GM12878 (cell line): ENCODE results near the gene OPN4. TPM values are rescaled to one million over a fixed set of nuclear protein-coding genes. Genes with fewer than 3 reads are reported as not detected.

Source experiments
- ATAC-seq: fragments of 200-7000 bp; cut with Tn5 transposase; 3 replicates; pipeline ENCODE4 v1.9.1; 2020; ENCODE audit warnings: mild to moderate bottlenecking, moderate library complexity
- BruUV-seq: library from RNA; stranded (reverse); fragments of 400-500 nt; replicated peaks from 2 replicates; lab custom pipeline; 2021; lab: Mats Ljungman, UMichigan
- CTCF ChIA-PET: fragments of 300-600 bp; sonication (Branson Sonifier 250); formaldehyde crosslinking; extraction: SDS; loops from one replicate; lab custom pipeline; 2021; ENCODE audit warnings: inconsistent platforms; lab: Yijun Ruan, JAX
- POLR2A ChIA-PET: fragments of 350-600 bp; formaldehyde crosslinking; extraction: SDS; loops from one replicate; lab custom pipeline; 2021; ENCODE audit warnings: inconsistent platforms; lab: Charles Lee
- RAD21 ChIA-PET: fragments of 300-600 bp; sonication (Branson Sonifier 250); formaldehyde crosslinking; loops from one replicate; lab custom pipeline; 2023; ENCODE audit warnings: antibody characterized with exemption; ENCODE audit not compliant: unreplicated experiment; lab: Charles Lee
- SMC1A ChIA-PET: fragments of 300-600 bp; sonication (Branson Sonifier 250); formaldehyde crosslinking; loops from one replicate; lab custom pipeline; 2023; ENCODE audit not compliant: unreplicated experiment, uncharacterized antibody; lab: Charles Lee
- DNase-seq: peaks from one replicate; pipeline ENCODE4 v3.0.0-alpha.2; 2011; ENCODE audit warnings: low read depth, low spot score
- FAIRE-seq: peaks from 3 replicates; lab custom pipeline; 2011; peaks lifted over from hg19 to GRCh38; lab: Jason Lieb, UNC
- H2AFZ ChIP-seq: 2 replicates; pipeline ENCODE4 v1.6.0; 2011; ENCODE audit warnings: low read depth, low read length, control low read depth; ENCODE audit not compliant: control insufficient read depth
- H3K27ac ChIP-seq: 2 replicates; pipeline ENCODE4 v1.5.1; 2011; ENCODE audit warnings: control low read depth; ENCODE audit not compliant: control insufficient read depth, insufficient read depth
- H3K27me3 ChIP-seq, 2 experiments: replicated peaks in 1 of 2; 2 replicates each; pipeline versions ENCODE4 v1.6.0 to v1.6.1; 2011; ENCODE audit warnings: low read length in 1 of 2; ENCODE audit not compliant: control insufficient read depth in 2 of 2, insufficient read depth in 2 of 2
- H3K36me3 ChIP-seq, 2 experiments: 2 replicates each; pipeline ENCODE4 v1.5.1; 2011; ENCODE audit warnings: low read length in 1 of 2; ENCODE audit not compliant: control insufficient read depth in 2 of 2, insufficient read depth in 2 of 2
- H3K4me1 ChIP-seq: 2 replicates; pipeline ENCODE4 v1.6.1; 2011; ENCODE audit warnings: mild to moderate bottlenecking, low read length, moderate library complexity, mixed read lengths; ENCODE audit not compliant: control insufficient read depth, insufficient read depth
- H3K4me2 ChIP-seq: 2 replicates; pipeline ENCODE4 v1.6.0; 2011; ENCODE audit warnings: control low read depth; ENCODE audit not compliant: control insufficient read depth, insufficient read depth
- H3K4me3 ChIP-seq: fragments of 200-600 bp; sonication (generic); 2 replicates; pipeline ENCODE4 v1.5.1; 2016
- H3K79me2 ChIP-seq: 2 replicates; pipeline ENCODE4 v1.6.0; 2011; ENCODE audit warnings: low read length; ENCODE audit not compliant: control insufficient read depth, insufficient read depth
- H3K9ac ChIP-seq: 2 replicates; pipeline ENCODE4 v1.8.0; 2011; ENCODE audit warnings: low read length, control low read depth, mixed read lengths; ENCODE audit not compliant: control insufficient read depth, insufficient read depth
- H3K9me3 ChIP-seq: replicated peaks from 3 replicates; pipeline ENCODE4 v1.5.1; 2011; ENCODE audit warnings: mild to moderate bottlenecking, low read length; ENCODE audit not compliant: control insufficient read depth, insufficient read depth
- H4K20me1 ChIP-seq: 2 replicates; pipeline ENCODE4 v1.6.0; 2011; ENCODE audit not compliant: control insufficient read depth, insufficient read depth
- CHD1 ChIP-seq: IDR thresholded peaks from 2 replicates; pipeline ENCODE4 v1.6.1; 2012; ENCODE audit warnings: low read depth, low read length, improper control_type of control experiment
- E2F8 ChIP-seq: fragments of 450-650 bp; IDR thresholded peaks from 2 replicates; pipeline ENCODE4 v1.6.1; 2018; ENCODE audit warnings: mild to moderate bottlenecking, low read depth, moderate library complexity; ENCODE audit not compliant: partially characterized antibody
- ELK1 ChIP-seq: IDR thresholded peaks from 2 replicates; pipeline ENCODE4 v1.6.1; 2012; ENCODE audit warnings: low read depth, low read length, improper control_type of control experiment
- TBL1XR1 ChIP-seq: IDR thresholded peaks from 2 replicates; pipeline ENCODE4 v1.6.1; 2012; ENCODE audit warnings: low read depth, low read length, improper control_type of control experiment
- ZNF217 ChIP-seq: fragments of 450-650 bp; IDR thresholded peaks from 2 replicates; pipeline ENCODE4 v1.6.1; 2017; ENCODE audit warnings: antibody characterized with exemption, mild to moderate bottlenecking
- ZNF687 ChIP-seq: fragments of 450-650 bp; IDR thresholded peaks from 2 replicates; pipeline ENCODE4 v1.6.1; 2017; ENCODE audit warnings: mild to moderate bottlenecking, moderate library complexity
- WGBS: methylation state at CpG from one replicate; pipeline ENCODE4 v1.1.6; 2016; ENCODE audit warnings: low lambda C conversion rate; ENCODE audit not compliant: insufficient replicate concordance, insufficient coverage; ENCODE audit errors: missing lambda C conversion rate; 5-methylcytosine and 5-hydroxymethylcytosine counted together
- in situ Hi-C: fragments of 300-500 bp; cut with MboI; formaldehyde crosslinking; loops from 9 replicates; pipeline ENCODE4 v1.14.3; 2018; ENCODE audit warnings: mixed read lengths
- intact Hi-C: fragments of 100-400 bp; cut with micrococcal nuclease; formaldehyde crosslinking; loops from one replicate; pipeline ENCODE4 v1.14.2; 2022; ENCODE audit not compliant: unreplicated experiment
- polyA plus RNA-seq, 11 experiments: library from polyadenylated mRNA; depleted of rRNA in 4 of 11; unstranded in 6 of 11; stranded (reverse) in 5 of 11; fragments of >200 nt; fragmentation: Nextera tagmentation in 4 of 11; fragmentation: Illumina TruSeq in 1 of 11; extraction: Ambion mirVana in 4 of 11; extraction: Trizol in 1 of 11; gene quantifications; 1 replicate in 1 of 11; 2 replicates in 10 of 11; pipeline versions ENCODE4 v1.2.1 to v1.2.3, GENCODE V29; 2011 to 2016; ENCODE audit warnings: inconsistent platforms in 2 of 11, missing spikeins in 2 of 11, low read depth in 1 of 11
- total RNA-seq, 4 experiments: library from RNA; depleted of rRNA in 3 of 4; stranded (reverse); fragments of >200 nt in 3 of 4; fragmentation: Illumina TruSeq in 1 of 4; extraction: Trizol in 1 of 4; gene quantifications; 2 replicates each; pipeline versions ENCODE4 v1.2.1 to v1.2.3, GENCODE V29; 2013 to 2021

Gene OPN4
- total and polyA plus RNA-seq, 10 of the 15 experiments (the other 5 are each of a cell fraction or from before 2014, with no cell fraction given) = not detected

GRCh38 chr10:86715156-86715795, 60.9 kb downstream of the OPN4 start (continued):
- TF ChIP-seq ZNF687 (no peak), E2F8 (no peak)

- no peak overlapping the region for H3K27ac ChIP-seq
- 28% methylated on average over 5 of the region's 5 CpGs for WGBS
- no peak overlapping the region for H3K4me2 ChIP-seq
- no peaks in the 10 kb centered on the region for H3K9me3 ChIP-seq
- H3K9ac ChIP-seq = no peak overlapping the region
- ChIA-PET RAD21 (interaction anchor here (1.0 kb wide), 1 partner anchor 18 kb away, joined by 3 read pairs; no protein-coding TSS in a partner anchor), POLR2A (no interaction called here), CTCF (interaction anchor here (1.5 kb wide), 1 partner anchor 183 kb away, joined by 7 read pairs; no protein-coding TSS in a partner anchor), SMC1A (interaction anchor here (0.6 to 2.0 kb wide), 2 partner anchors 17 to 262 kb away, joined by 3 to 7 read pairs; no protein-coding TSS in a partner anchor)
- no peaks in the 10 kb centered on the region for H3K4me1 ChIP-seq
- H3K79me2 ChIP-seq = no peaks in the 10 kb centered on the region
- no peak for TF ChIP-seq ZNF217
- TF ChIP-seq CHD1 = no peak
- TF ChIP-seq TBL1XR1 = no peak
- TF ChIP-seq ELK1 = no peak
- no peaks in the 10 kb centered on the region for H3K36me3 ChIP-seq
- DNase-seq (no peak), ATAC-seq (no peak), FAIRE-seq (no peak)
- no peaks in the 10 kb centered on the region for H4K20me1 ChIP-seq
- intact Hi-C loops (loop anchor here (10.0 kb wide), 1 partner anchor 79 kb away; no protein-coding TSS in a partner anchor), in situ Hi-C loops (no loop called here)
- no peak overlapping the region for H3K4me3 ChIP-seq
- H2AFZ ChIP-seq = no peak overlapping the region
- no TSS peak for BruUV-seq
- no peaks in the 10 kb centered on the region for H3K27me3 ChIP-seq
Measured at GRCh38 chr10:86715836-86716235, 61.5 kb downstream of the OPN4 start.
